ENCODE results near the gene MBTD1. TPM values are rescaled to one million over a fixed set of nuclear protein-coding genes. Genes with fewer than 3 reads are reported as not detected.

The MBTD1 gene
- total RNA-seq, 2 experiments from 2014 or later: 7.6 to 8.1 TPM

GRCh38 chr17:51152766-51153209, 107.1 kb downstream of the MBTD1 start:
- Mint-ChIP-seq H3K36me3 (peaks cover 21% of the 10 kb centered on the region), H3K27ac (no peak overlapping the region), H3K27me3 (no peaks in the 10 kb centered on the region), H3K4me1 (peaks cover 25% of the 10 kb centered on the region), H3K9me3 (no peaks in the 10 kb centered on the region), H3K4me3 (no peak overlapping the region)
- no peak for DNase-seq

DNA sequence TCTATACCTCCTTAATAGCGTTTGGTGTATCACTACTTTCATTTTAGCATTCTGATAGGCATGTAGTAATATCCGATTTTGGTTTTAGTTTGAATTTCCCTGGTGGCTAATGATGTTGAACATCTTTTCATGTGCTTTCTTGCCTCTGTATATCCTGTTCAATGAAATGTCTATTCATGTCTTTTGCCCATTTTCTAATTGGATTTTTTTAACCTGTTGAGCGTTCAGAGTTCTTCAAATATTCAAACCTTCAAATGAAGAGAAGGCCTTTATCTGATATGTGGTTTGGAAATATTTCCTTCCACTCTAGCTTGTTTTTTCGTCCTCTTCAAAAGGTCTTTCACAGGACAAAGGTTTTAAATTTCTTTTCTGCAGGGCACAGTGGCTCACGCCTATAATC, 108.9 kb downstream of the MBTD1 start:
- H3K4me3 Mint-ChIP-seq: no peak overlapping the region

GRCh38 chr17:51149163-51149562, 110.7 kb downstream of the MBTD1 start:
- no peaks in the 10 kb centered on the region for H3K9me3 Mint-ChIP-seq
- H3K27me3 Mint-ChIP-seq: no peaks in the 10 kb centered on the region
- H3K4me3 Mint-ChIP-seq: no peak overlapping the region
- H3K27ac Mint-ChIP-seq: no peak overlapping the region
- H3K36me3 Mint-ChIP-seq: no peaks in the 10 kb centered on the region
- peaks cover 8% of the 10 kb centered on the region for H3K4me1 Mint-ChIP-seq
- no peak for DNase-seq

More for the DNA sequence above, 108.9 kb downstream of the MBTD1 start:
- peaks cover 7% of the 10 kb centered on the region for H3K36me3 Mint-ChIP-seq
- H3K9me3 Mint-ChIP-seq: no peaks in the 10 kb centered on the region
- no peak overlapping the region for H3K27ac Mint-ChIP-seq
- H3K4me1 Mint-ChIP-seq: peaks cover 19% of the 10 kb centered on the region
- H3K27me3 Mint-ChIP-seq: no peaks in the 10 kb centered on the region
- DNase-seq: no peak

GRCh38 chr17:51147650-51148049, 112.2 kb downstream of the MBTD1 start:
- Mint-ChIP-seq H3K4me1 (peaks cover 8% of the 10 kb centered on the region), H3K36me3 (no peaks in the 10 kb centered on the region), H3K27ac (no peak overlapping the region), H3K4me3 (no peak overlapping the region), H3K27me3 (no peaks in the 10 kb centered on the region), H3K9me3 (no peaks in the 10 kb centered on the region)
- no peak for DNase-seq

DNA sequence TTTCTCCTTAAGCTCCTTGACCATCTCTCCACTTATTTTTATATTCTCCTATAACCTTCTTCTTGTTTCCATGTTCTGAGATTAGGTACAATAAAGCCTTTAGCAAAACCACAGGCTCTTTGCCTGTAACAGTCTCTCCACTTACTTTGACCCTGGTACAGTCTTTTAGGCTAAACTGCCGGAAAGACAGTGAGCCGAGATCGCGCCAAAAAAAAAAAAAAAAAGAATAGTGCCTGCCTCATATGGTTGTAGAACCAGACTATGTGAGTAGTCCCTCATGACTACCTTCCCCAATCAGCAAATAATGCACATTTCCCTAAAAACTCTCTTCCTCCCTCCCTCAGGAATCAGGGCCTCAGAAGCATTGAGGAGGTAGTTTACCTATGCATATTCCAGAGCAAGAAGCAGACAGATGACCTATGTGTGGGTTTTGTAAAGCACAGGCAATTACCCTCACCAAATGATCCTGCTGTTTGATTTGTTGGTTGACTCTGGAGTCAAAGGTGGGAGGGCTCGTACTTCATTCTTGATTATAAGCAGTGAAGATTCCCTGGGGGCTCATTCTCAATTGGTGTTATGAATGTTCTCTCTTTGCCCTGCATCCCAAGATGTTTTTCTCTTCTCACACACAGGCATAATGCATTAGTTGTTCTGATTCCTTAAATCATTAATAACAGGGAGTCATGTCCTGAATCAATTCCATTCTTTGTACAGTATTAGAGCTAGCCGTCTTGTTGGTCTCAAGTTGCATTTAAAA, 115.4 kb downstream of the MBTD1 start:
- no peak overlapping the region for H3K4me3 Mint-ChIP-seq
- DNase-seq: no peak
- no peaks in the 10 kb centered on the region for H3K36me3 Mint-ChIP-seq

GRCh38 chr17:51142597-51142996, 117.3 kb downstream of the MBTD1 start:
- Mint-ChIP-seq H3K27ac (no peak overlapping the region), H3K36me3 (no peaks in the 10 kb centered on the region), H3K27me3 (no peaks in the 10 kb centered on the region), H3K9me3 (no peaks in the 10 kb centered on the region), H3K4me3 (no peak overlapping the region), H3K4me1 (peaks cover 4% of the 10 kb centered on the region)
- no peak for DNase-seq

More for the DNA sequence above, 115.4 kb downstream of the MBTD1 start:
- no peak overlapping the region for H3K27ac Mint-ChIP-seq
- peaks cover 8% of the 10 kb centered on the region for H3K4me1 Mint-ChIP-seq
- no peaks in the 10 kb centered on the region for H3K27me3 Mint-ChIP-seq
- H3K9me3 Mint-ChIP-seq: no peaks in the 10 kb centered on the region

- no peaks in the 10 kb centered on the region for H3K9me3 Mint-ChIP-seq
- peaks cover 7% of the 10 kb centered on the region for H3K27me3 Mint-ChIP-seq
- DNase-seq: no peak
- H3K36me3 Mint-ChIP-seq: no peaks in the 10 kb centered on the region
- H3K4me1 Mint-ChIP-seq: peaks cover 10% of the 10 kb centered on the region
- no peak overlapping the region for H3K27ac Mint-ChIP-seq
- H3K4me3 Mint-ChIP-seq: no peak overlapping the region
Measured at GRCh38 chr17:51135956-51136355, 123.9 kb downstream of the MBTD1 start.

DNA sequence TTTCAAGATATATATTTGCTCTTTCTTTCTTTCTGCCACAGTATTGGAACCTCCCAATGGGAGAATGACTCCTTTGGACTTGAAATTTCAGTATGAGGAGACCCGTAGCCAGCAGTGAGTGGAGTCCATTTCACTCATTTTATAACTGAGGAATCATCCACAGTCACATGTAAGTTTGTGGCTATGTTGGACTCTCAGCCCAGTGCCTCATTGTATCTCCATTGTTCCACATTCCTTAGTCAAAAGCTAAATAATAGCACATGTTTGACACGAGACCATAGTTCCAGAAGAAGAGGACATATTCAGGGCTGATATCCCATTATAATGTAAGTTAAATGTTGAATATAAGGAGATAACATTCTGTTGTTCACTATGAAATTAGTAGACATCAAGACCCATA, 126.5 kb downstream of the MBTD1 start:
- H3K27ac Mint-ChIP-seq: no peak overlapping the region
- H3K4me3 Mint-ChIP-seq: no peak overlapping the region
- peaks cover 7% of the 10 kb centered on the region for H3K27me3 Mint-ChIP-seq
- DNase-seq: no peak
- H3K9me3 Mint-ChIP-seq: no peaks in the 10 kb centered on the region
- H3K4me1 Mint-ChIP-seq: peaks cover 10% of the 10 kb centered on the region
- H3K36me3 Mint-ChIP-seq: no peaks in the 10 kb centered on the region

GRCh38 chr17:51132964-51133319, 126.9 kb downstream of the MBTD1 start:
- Mint-ChIP-seq H3K4me1 (peaks cover 10% of the 10 kb centered on the region), H3K4me3 (no peak overlapping the region), H3K27ac (no peak overlapping the region), H3K27me3 (peaks cover 7% of the 10 kb centered on the region), H3K9me3 (no peaks in the 10 kb centered on the region), H3K36me3 (no peaks in the 10 kb centered on the region)
- no peak for DNase-seq

DNA sequence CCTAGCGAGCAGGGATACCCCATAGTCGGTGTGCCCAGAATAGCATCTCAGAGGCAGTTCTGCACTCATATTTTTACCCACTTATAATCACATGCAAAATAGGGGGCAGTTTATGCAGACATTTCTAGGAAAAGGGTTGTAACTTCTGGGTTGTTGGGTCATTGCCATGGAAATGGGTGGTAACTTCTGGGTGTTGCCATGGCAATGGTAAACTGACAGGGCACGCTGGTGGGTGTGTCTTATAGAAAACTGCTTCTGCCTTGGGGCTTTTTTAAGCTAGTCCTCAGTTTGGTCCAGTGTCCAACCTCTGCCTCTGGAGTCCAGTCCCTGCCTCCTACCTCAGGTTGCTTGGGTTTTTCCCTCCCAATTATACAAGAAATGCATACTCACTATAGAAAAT, 131.8 kb downstream of the MBTD1 start:
- Mint-ChIP-seq H3K27me3 (peaks cover 7% of the 10 kb centered on the region), H3K4me1 (peaks cover 6% of the 10 kb centered on the region), H3K9me3 (no peaks in the 10 kb centered on the region), H3K27ac (no peak overlapping the region), H3K36me3 (no peaks in the 10 kb centered on the region), H3K4me3 (no peak overlapping the region)
- peak; percentile 24 for DNase-seq

Other genes starting within 250 kb of the MBTD1 start
- gene SPAG9, start 139.2 kb downstream of the MBTD1 start, total RNA-seq: 10 to 100 TPM; 27.4 to 30.2 TPM
- 100 to 1,000 TPM; 409 to 418 TPM for gene NME1, start 106.5 kb downstream of the MBTD1 start, total RNA-seq
- gene NME2, start 93.6 kb downstream of the MBTD1 start, total RNA-seq: 100 to 1,000 TPM; 983 to 986 TPM
- 10 to 100 TPM; 74.6 to 77.8 TPM for gene UTP18, start 497 bp upstream of the MBTD1 start, total RNA-seq

Data from activated naive CD8-positive, alpha-beta T cell treated with anti-CD3 and anti-CD28 coated beads for 36 hours (primary cell).